ENCODE data around the gene RPL5.

Gene RPL5

GRCh38 chr1:92803140-92803887 is 28.5 kb upstream of the RPL5 start:
- no peaks in the 10 kb centered on the region for H3K27me3 Mint-ChIP-seq
- peaks cover 6% of the 10 kb centered on the region for H3K4me1 Mint-ChIP-seq
- H3K9me3 Mint-ChIP-seq, result peaks cover 2% of the 10 kb centered on the region
- DNase-seq (ENCODE audit: low spot score in 2 of 2) (no peak), ATAC-seq (ENCODE audit: low read depth) (no peak)
- no peak overlapping the region for H3K27ac Mint-ChIP-seq
- H3K36me3 Mint-ChIP-seq, result no peaks in the 10 kb centered on the region
- H3K4me3 Mint-ChIP-seq, result no peak overlapping the region

- Mint-ChIP-seq H3K27ac (no peak overlapping the region), H3K36me3 (no peaks in the 10 kb centered on the region), H3K4me1 (peaks cover 6% of the 10 kb centered on the region), H3K9me3 (peaks cover 2% of the 10 kb centered on the region), H3K27me3 (no peaks in the 10 kb centered on the region), H3K4me3 (no peak overlapping the region)
- peak; percentile 97 for ATAC-seq (ENCODE audit: low read depth)
- DNase-seq (ENCODE audit: low spot score in 2 of 2), result peak in 1 of 2 donors; percentile 20
Observed at GRCh38 chr1:92804721-92805201, 27.1 kb upstream of the RPL5 start.

- H3K9me3 Mint-ChIP-seq, result peaks cover 2% of the 10 kb centered on the region
Observed at GRCh38 chr1:92805216-92805615, 26.6 kb upstream of the RPL5 start.

GRCh38 chr1:92808381-92808780 is 23.5 kb upstream of the RPL5 start:
- H3K9me3 Mint-ChIP-seq, result peaks cover 2% of the 10 kb centered on the region
- no peak overlapping the region for H3K27ac Mint-ChIP-seq
- DNase-seq (ENCODE audit: low spot score in 2 of 2) (no peak), ATAC-seq (ENCODE audit: low read depth) (no peak)
- no peaks in the 10 kb centered on the region for H3K27me3 Mint-ChIP-seq
- H3K36me3 Mint-ChIP-seq, result no peaks in the 10 kb centered on the region
- H3K4me3 Mint-ChIP-seq, result no peak overlapping the region
- H3K4me1 Mint-ChIP-seq, result peaks cover 4% of the 10 kb centered on the region

More at GRCh38 chr1:92805216-92805615, 26.6 kb upstream of the RPL5 start:
- Mint-ChIP-seq H3K4me3 (no peak overlapping the region), H3K36me3 (no peaks in the 10 kb centered on the region), H3K27ac (no peak overlapping the region), H3K4me1 (peaks cover 6% of the 10 kb centered on the region), H3K27me3 (no peaks in the 10 kb centered on the region)
- DNase-seq (ENCODE audit: low spot score in 2 of 2) (no peak), ATAC-seq (ENCODE audit: low read depth) (no peak)

- Mint-ChIP-seq H3K9me3 (no peaks in the 10 kb centered on the region), H3K27ac (no peak overlapping the region), H3K36me3 (no peaks in the 10 kb centered on the region), H3K4me3 (no peak overlapping the region), H3K4me1 (no peaks in the 10 kb centered on the region), H3K27me3 (peaks cover 1% of the 10 kb centered on the region)
- no peak for DNase-seq (ENCODE audit: low spot score in 2 of 2)
- no peak for ATAC-seq (ENCODE audit: low read depth)
Observed at GRCh38 chr1:92816732-92817131, 15.1 kb upstream of the RPL5 start.

- H3K9me3 Mint-ChIP-seq, result no peaks in the 10 kb centered on the region
- no peak for DNase-seq (ENCODE audit: low spot score in 2 of 2)
- H3K4me3 Mint-ChIP-seq, result no peak overlapping the region
- H3K27me3 Mint-ChIP-seq, result peaks cover 1% of the 10 kb centered on the region
- no peak overlapping the region for H3K27ac Mint-ChIP-seq
- no peaks in the 10 kb centered on the region for H3K36me3 Mint-ChIP-seq
- no peak for ATAC-seq (ENCODE audit: low read depth)
- no peaks in the 10 kb centered on the region for H3K4me1 Mint-ChIP-seq
Observed at GRCh38 chr1:92817137-92817697, 14.6 kb upstream of the RPL5 start.

- Mint-ChIP-seq H3K4me3 (no peak overlapping the region), H3K27ac (no peak overlapping the region), H3K4me1 (no peaks in the 10 kb centered on the region), H3K9me3 (no peaks in the 10 kb centered on the region), H3K36me3 (no peaks in the 10 kb centered on the region), H3K27me3 (peaks cover 1% of the 10 kb centered on the region)
- ATAC-seq (ENCODE audit: low read depth) (peak; percentile 63), DNase-seq (ENCODE audit: low spot score in 2 of 2) (peak; percentile 15 to 45)
Observed at GRCh38 chr1:92817986-92818764, 13.7 kb upstream of the RPL5 start.

GRCh38 chr1:92820024-92820423 is 11.8 kb upstream of the RPL5 start:
- H3K36me3 Mint-ChIP-seq, result no peaks in the 10 kb centered on the region
- H3K9me3 Mint-ChIP-seq, result no peaks in the 10 kb centered on the region
- ATAC-seq (ENCODE audit: low read depth) (no peak), DNase-seq (ENCODE audit: low spot score in 2 of 2) (no peak)
- H3K27me3 Mint-ChIP-seq, result peaks cover 1% of the 10 kb centered on the region
- no peaks in the 10 kb centered on the region for H3K4me1 Mint-ChIP-seq
- no peak overlapping the region for H3K4me3 Mint-ChIP-seq
- no peak overlapping the region for H3K27ac Mint-ChIP-seq

- no peaks in the 10 kb centered on the region for H3K36me3 Mint-ChIP-seq
- H3K27ac Mint-ChIP-seq, result no peak overlapping the region
- H3K9me3 Mint-ChIP-seq, result no peaks in the 10 kb centered on the region
Observed at GRCh38 chr1:92820551-92820950, 11.3 kb upstream of the RPL5 start.

GRCh38 chr1:92822879-92823278 is 9.0 kb upstream of the RPL5 start:
- Mint-ChIP-seq H3K9me3 (no peaks in the 10 kb centered on the region), H3K27ac (no peak overlapping the region), H3K4me1 (no peaks in the 10 kb centered on the region), H3K36me3 (no peaks in the 10 kb centered on the region), H3K27me3 (peaks cover 1% of the 10 kb centered on the region), H3K4me3 (no peak overlapping the region)
- DNase-seq (ENCODE audit: low spot score in 2 of 2) (no peak), ATAC-seq (ENCODE audit: low read depth) (no peak)

More at GRCh38 chr1:92820551-92820950, 11.3 kb upstream of the RPL5 start:
- ATAC-seq (ENCODE audit: low read depth), result no peak
- DNase-seq (ENCODE audit: low spot score in 2 of 2), result no peak
- H3K27me3 Mint-ChIP-seq, result peaks cover 1% of the 10 kb centered on the region
- H3K4me3 Mint-ChIP-seq, result no peak overlapping the region
- H3K4me1 Mint-ChIP-seq, result no peaks in the 10 kb centered on the region

GRCh38 chr1:92826792-92827191 is 5.0 kb upstream of the RPL5 start:
- DNase-seq (ENCODE audit: low spot score in 2 of 2) (no peak), ATAC-seq (ENCODE audit: low read depth) (no peak)
- Mint-ChIP-seq H3K27ac (no peak overlapping the region), H3K4me1 (peaks cover 1% of the 10 kb centered on the region), H3K27me3 (no peaks in the 10 kb centered on the region), H3K36me3 (no peaks in the 10 kb centered on the region), H3K4me3 (no peak overlapping the region), H3K9me3 (no peaks in the 10 kb centered on the region)

- DNase-seq (ENCODE audit: low spot score in 2 of 2) (peak in 1 of 2 donors; percentile 14), ATAC-seq (ENCODE audit: low read depth) (no peak)
- Mint-ChIP-seq H3K27ac (no peak overlapping the region), H3K9me3 (no peaks in the 10 kb centered on the region), H3K27me3 (no peaks in the 10 kb centered on the region), H3K4me1 (peaks cover 30% of the 10 kb centered on the region), H3K4me3 (peak overlapping the region; percentile 95), H3K36me3 (peaks cover 22% of the 10 kb centered on the region)
Observed at GRCh38 chr1:92831368-92831761, 475 bp upstream of the RPL5 start.

GRCh38 chr1:92832537-92833114 is 786 bp downstream of the RPL5 start:
- Mint-ChIP-seq H3K27me3 (no peaks in the 10 kb centered on the region), H3K4me1 (peaks cover 36% of the 10 kb centered on the region), H3K9me3 (no peaks in the 10 kb centered on the region), H3K36me3 (peaks cover 26% of the 10 kb centered on the region), H3K4me3 (peak overlapping the region; percentile 95), H3K27ac (peak overlapping the region; percentile 97)
- DNase-seq (ENCODE audit: low spot score in 2 of 2) (peak in 1 of 2 donors; percentile 12), ATAC-seq (ENCODE audit: low read depth) (no peak)

GRCh38 chr1:92833840-92834239 is 2.0 kb downstream of the RPL5 start:
- Mint-ChIP-seq H3K9me3 (no peaks in the 10 kb centered on the region), H3K27ac (peak overlapping the region; percentile 97), H3K36me3 (peaks cover 34% of the 10 kb centered on the region), H3K4me1 (peaks cover 44% of the 10 kb centered on the region), H3K27me3 (no peaks in the 10 kb centered on the region), H3K4me3 (peak overlapping the region; percentile 95)
- DNase-seq (ENCODE audit: low spot score in 2 of 2) (no peak), ATAC-seq (ENCODE audit: low read depth) (no peak)

Measured in memory B cell (primary cell).